ENCODE data around the gene ZBTB49. TPM values are rescaled to one million over a fixed set of nuclear protein-coding genes. Genes with fewer than 3 reads are reported as not detected.

Gene ZBTB49
- total and polyA plus RNA-seq, 7 donors, result 0.69 to 6.2 (median 4.1) TPM

DNA sequence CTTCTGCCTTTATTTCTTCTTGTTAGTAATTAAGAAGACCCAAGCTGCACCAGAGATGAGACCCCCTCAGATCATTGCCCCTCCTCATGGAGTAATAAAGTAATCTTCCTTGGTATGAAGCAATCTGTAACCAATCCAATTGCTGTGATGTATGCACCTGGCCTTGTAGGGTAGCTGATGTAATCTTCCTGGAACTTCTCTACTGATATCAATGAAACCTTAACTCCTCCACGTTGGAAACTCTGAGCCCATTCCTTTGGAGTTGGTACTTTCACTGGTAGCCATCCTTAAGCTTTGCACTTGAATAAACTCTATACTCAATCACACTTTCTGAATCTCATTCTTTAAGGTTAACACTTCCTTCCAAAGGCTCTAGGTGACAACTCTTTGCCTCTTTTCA, 65.3 kb downstream of the ZBTB49 start:
- intact Hi-C loops (cut with DNase I), result no loop called here
- WGBS, 2 donors, result 23 to 44% methylated on average over 1 of the region's 1 CpG

DNA sequence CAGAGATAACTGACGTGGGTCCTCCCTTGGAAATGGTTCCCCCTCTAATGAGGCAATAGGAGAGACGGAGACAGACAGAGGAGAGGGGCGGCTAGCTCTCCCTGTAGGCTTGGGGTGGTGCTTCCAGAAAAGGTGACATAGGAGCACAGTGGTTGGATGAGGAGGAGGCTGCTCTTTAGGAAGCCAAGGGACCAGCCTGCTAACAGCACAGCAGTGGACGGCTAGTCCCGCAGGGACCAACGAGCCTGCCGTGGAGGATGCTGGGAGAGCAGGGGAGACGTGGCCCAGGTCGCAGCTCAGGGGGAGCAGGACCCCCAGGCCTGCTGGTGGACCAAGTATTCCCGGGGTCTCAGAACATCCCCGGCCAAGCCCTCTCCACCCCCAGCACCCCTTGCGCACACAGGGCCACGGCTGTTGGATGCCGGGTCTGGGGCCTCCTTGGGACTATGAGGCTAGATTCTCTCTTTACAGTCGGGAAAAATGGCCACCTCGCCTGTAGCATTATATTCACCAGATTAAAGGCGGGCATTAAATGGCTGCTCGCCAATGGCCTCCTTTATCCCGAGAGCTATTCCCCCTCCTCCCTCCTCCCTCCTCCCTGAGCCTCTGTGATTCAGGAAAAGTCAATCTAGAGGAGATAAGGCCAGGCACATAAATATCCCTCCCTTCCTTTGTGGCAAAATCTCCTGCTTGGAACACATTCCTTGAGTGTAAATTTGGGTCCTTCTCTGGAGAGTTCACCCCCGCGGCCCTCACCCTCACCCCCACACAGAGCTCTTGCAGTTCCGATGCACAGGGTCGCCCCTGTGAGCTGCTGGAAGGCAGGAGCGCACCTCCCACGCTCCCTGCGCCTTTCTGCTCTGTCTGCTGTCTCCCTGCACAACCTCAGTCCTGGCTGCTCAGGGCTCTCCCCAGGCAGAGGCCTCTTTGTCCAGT, 66.3 kb downstream of the ZBTB49 start:
- 66 to 74% methylated on average over 26 of the region's 26 CpGs for WGBS, 2 donors
- no peak for DNase-seq
- TF ChIP-seq POLR2A (IDR thresholded peaks at IDR 0.05), result no peak
- no peak for TF ChIP-seq EP300 (IDR thresholded peaks at IDR 0.05)
- TF ChIP-seq, protein P1, sequence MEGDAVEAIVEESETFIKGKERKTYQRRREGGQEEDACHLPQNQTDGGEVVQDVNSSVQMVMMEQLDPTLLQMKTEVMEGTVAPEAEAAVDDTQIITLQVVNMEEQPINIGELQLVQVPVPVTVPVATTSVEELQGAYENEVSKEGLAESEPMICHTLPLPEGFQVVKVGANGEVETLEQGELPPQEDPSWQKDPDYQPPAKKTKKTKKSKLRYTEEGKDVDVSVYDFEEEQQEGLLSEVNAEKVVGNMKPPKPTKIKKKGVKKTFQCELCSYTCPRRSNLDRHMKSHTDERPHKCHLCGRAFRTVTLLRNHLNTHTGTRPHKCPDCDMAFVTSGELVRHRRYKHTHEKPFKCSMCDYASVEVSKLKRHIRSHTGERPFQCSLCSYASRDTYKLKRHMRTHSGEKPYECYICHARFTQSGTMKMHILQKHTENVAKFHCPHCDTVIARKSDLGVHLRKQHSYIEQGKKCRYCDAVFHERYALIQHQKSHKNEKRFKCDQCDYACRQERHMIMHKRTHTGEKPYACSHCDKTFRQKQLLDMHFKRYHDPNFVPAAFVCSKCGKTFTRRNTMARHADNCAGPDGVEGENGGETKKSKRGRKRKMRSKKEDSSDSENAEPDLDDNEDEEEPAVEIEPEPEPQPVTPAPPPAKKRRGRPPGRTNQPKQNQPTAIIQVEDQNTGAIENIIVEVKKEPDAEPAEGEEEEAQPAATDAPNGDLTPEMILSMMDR (IDR thresholded peaks at IDR 0.05), result no peak
- TF ChIP-seq POLR2AphosphoS5 (IDR thresholded peaks at IDR 0.05), result no peak
- Histone ChIP-seq H3K9me3 (no peaks in the 10 kb centered on the region), H3K4me1 (no peaks in the 10 kb centered on the region), H3K36me3 (no peaks in the 10 kb centered on the region), H3K4me3 (no peak overlapping the region), H3K27me3 (peaks cover 0 to 25% (median 0%) of the 10 kb centered on the region in 3 donors), H3K27ac (no peak overlapping the region)
- intact Hi-C loops (cut with DNase I), result no loop called here

More for the DNA sequence above, 65.3 kb downstream of the ZBTB49 start:
- no peak overlapping the region for H3K27ac ChIP-seq
- H3K9me3 ChIP-seq, result no peaks in the 10 kb centered on the region
- H3K27me3 ChIP-seq, result peaks cover 0 to 25% (median 0%) of the 10 kb centered on the region in 3 donors
- H3K4me3 ChIP-seq, result no peak overlapping the region
- H3K4me1 ChIP-seq, result no peaks in the 10 kb centered on the region
- DNase-seq, result no peak
- no peaks in the 10 kb centered on the region for H3K36me3 ChIP-seq
- TF ChIP-seq POLR2A (IDR thresholded peaks at IDR 0.05) (no peak), EP300 (IDR thresholded peaks at IDR 0.05) (no peak), POLR2AphosphoS5 (IDR thresholded peaks at IDR 0.05) (no peak)
- TF ChIP-seq, protein P1 (IDR thresholded peaks at IDR 0.05), result no peak

DNA sequence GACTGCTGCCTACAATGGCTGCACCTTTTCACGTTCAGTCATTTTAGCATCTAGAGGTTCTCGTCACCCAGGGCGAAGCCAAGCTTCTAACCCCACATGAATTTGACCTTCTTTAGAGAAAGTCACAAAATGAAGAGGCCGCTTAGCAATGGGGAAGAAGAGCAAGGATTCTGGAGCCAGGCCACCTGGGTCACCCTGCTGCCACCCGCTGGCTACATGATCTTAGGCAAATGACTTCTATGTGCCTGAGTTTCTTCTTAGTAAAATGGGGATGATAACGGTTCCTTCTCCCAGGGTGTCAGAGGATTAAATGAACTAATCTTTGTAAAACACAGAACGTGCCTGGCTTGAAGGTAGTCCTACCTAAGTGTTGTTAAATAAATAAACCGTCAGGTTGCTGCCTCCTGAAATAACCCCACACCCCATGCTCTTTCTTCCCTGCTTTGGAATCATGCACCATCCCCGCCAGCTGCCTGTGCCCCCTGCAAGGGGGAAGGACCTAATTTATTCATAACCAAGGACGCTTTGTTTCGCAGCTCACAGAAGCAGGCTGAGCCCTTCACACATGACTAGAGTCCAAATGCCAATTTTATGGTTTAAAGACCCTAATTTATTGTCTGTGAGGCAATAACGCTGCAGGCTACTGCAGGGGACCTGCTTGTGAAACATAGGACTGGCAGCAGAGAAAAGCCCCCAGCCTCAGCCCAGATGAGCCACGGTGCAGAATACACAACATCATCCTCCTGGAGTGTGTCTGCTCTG, 68.2 kb downstream of the ZBTB49 start:
- Histone ChIP-seq H3K27ac (no peak overlapping the region), H3K9me3 (no peaks in the 10 kb centered on the region), H3K4me1 (no peaks in the 10 kb centered on the region), H3K36me3 (no peaks in the 10 kb centered on the region), H3K4me3 (no peak overlapping the region), H3K27me3 (peaks cover 0 to 25% (median 0%) of the 10 kb centered on the region in 3 donors)
- intact Hi-C loops (cut with DNase I), result no loop called here
- no peak for DNase-seq
- 36 to 54% methylated on average over 13 of the region's 13 CpGs for WGBS, 2 donors
- TF ChIP-seq POLR2AphosphoS5 (IDR thresholded peaks at IDR 0.05) (no peak), EP300 (IDR thresholded peaks at IDR 0.05) (no peak), POLR2A (IDR thresholded peaks at IDR 0.05) (no peak)
- TF ChIP-seq, protein P1 (IDR thresholded peaks at IDR 0.05), result no peak

DNA sequence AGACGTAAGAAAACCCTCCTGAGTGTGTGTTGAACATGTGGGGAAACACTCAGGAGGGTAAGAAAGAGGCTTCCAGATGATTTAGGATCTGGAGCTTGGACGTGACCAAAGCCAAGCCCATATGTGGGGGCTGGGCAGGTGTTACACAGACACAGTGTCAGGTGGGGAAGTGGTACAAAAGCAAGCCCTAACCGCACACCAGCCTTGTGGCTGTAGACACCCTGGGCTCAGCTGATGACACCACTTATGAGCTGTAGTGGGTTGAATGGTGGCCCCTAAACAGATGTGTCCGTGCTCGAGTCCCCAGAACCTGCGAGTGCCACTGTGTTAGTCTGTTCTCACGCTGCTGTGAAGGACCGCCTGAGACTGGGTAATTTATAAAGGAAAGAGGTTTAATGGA, 71.8 kb downstream of the ZBTB49 start:
- H3K36me3 ChIP-seq, result no peaks in the 10 kb centered on the region
- H3K9me3 ChIP-seq, result no peaks in the 10 kb centered on the region
- WGBS, 2 donors, result 85 to 86% methylated on average over 8 of the region's 8 CpGs
- no peak for TF ChIP-seq POLR2AphosphoS5 (IDR thresholded peaks at IDR 0.05)
- TF ChIP-seq POLR2A (IDR thresholded peaks at IDR 0.05), result no peak
- no peak for TF ChIP-seq EP300 (IDR thresholded peaks at IDR 0.05)
- TF ChIP-seq, protein P1 (IDR thresholded peaks at IDR 0.05), result no peak
- no peak overlapping the region for H3K4me3 ChIP-seq
- no peak for DNase-seq
- no peaks in the 10 kb centered on the region for H3K4me1 ChIP-seq
- H3K27ac ChIP-seq, result no peak overlapping the region
- intact Hi-C loops (cut with DNase I), result no loop called here
- H3K27me3 ChIP-seq, result peaks cover 0 to 29% (median 0%) of the 10 kb centered on the region in 3 donors

All from sigmoid colon (tissue), 7 donors.